H1 (cell line): ENCODE measurements around the gene NCAM1. TPM values are rescaled to one million over a fixed set of nuclear protein-coding genes. Genes with fewer than 3 reads are reported as not detected.

Experiments
- CTCF ChIA-PET: fragments of 300-600 bp; sonication (Branson Sonifier 250); formaldehyde crosslinking; loops from one replicate; lab custom pipeline; 2021; ENCODE audit not compliant: partially characterized antibody; lab: Charles Lee
- POLR2A ChIA-PET: fragments of 300-600 bp; sonication (Branson Sonifier 250); formaldehyde crosslinking; loops from one replicate; lab custom pipeline; 2021; ENCODE audit warnings: inconsistent platforms; ENCODE audit not compliant: partially characterized antibody; lab: Charles Lee
- DNase-seq, 2 experiments: peaks; one replicate each; pipeline versions ENCODE4 v3.0.0 to v3.0.0-alpha.2; 2010 to 2022; ENCODE audit warnings: low spot score in 2 of 2, low read depth in 1 of 2, mixed read lengths in 1 of 2
- FAIRE-seq: peaks from 2 replicates; lab custom pipeline; 2011; peaks lifted over from hg19 to GRCh38; lab: Jason Lieb, UNC
- H2AFZ ChIP-seq: 2 replicates; pipeline ENCODE4 v1.8.1; 2012; ENCODE audit warnings: low read length, inconsistent platforms
- H2AK5ac ChIP-seq: 2 replicates; pipeline ENCODE4 v1.6.1; 2013; ENCODE audit warnings: low read depth, low read length
- H2BK120ac ChIP-seq: replicated peaks from 2 replicates; pipeline ENCODE3; 2013; ENCODE audit warnings: low read depth, low read length, inconsistent platforms
- H2BK12ac ChIP-seq: 2 replicates; pipeline ENCODE4 v1.6.1; 2013; ENCODE audit warnings: low read depth, low read length
- H2BK15ac ChIP-seq: 2 replicates; pipeline ENCODE4 v1.6.1; 2013; ENCODE audit warnings: low read length
- H2BK20ac ChIP-seq: 2 replicates; pipeline ENCODE4 v1.6.1; 2013; ENCODE audit warnings: low read length
- H2BK5ac ChIP-seq: 2 replicates; pipeline ENCODE4 v1.6.1; 2013; ENCODE audit warnings: low read depth, low read length
- H3K14ac ChIP-seq: 2 replicates; pipeline ENCODE4 v1.6.1; 2013; ENCODE audit warnings: inconsistent platforms; ENCODE audit not compliant: insufficient read length
- H3K18ac ChIP-seq: 2 replicates; pipeline ENCODE4 v1.6.1; 2013; ENCODE audit warnings: low read length; ENCODE audit errors: extremely low read depth
- H3K23ac ChIP-seq: 2 replicates; pipeline ENCODE4 v1.6.1; 2013; ENCODE audit warnings: inconsistent platforms; ENCODE audit not compliant: insufficient read length
- H3K23me2 ChIP-seq: 2 replicates; pipeline ENCODE4 v1.6.1; 2013; ENCODE audit warnings: low read depth, low read length
- H3K27ac ChIP-seq: 2 replicates; pipeline ENCODE4 v1.6.1; 2011; ENCODE audit warnings: low read depth, low read length, inconsistent platforms
- H3K27me3 ChIP-seq, 4 experiments: replicated peaks in 1 of 4; 1 replicate in 1 of 4; 2 replicates in 3 of 4; pipeline versions ENCODE4 v1.6.1 to v1.8.1; 2011 to 2013; ENCODE audit warnings: low read length in 3 of 4, mild to moderate bottlenecking in 3 of 4, inconsistent platforms in 2 of 4, mixed read lengths in 2 of 4, moderate library complexity in 1 of 4; ENCODE audit not compliant: control insufficient read depth in 3 of 4, insufficient read depth in 3 of 4; ENCODE audit errors: extremely low read depth in 1 of 4
- H3K36me3 ChIP-seq, 4 experiments: 2 replicates each; pipeline versions ENCODE4 v1.6.1 to v1.8.1; 2011 to 2013; ENCODE audit warnings: mild to moderate bottlenecking in 4 of 4, low read length in 3 of 4, moderate library complexity in 2 of 4, control low read depth in 1 of 4, inconsistent platforms in 1 of 4; ENCODE audit not compliant: insufficient read depth in 4 of 4, control insufficient read depth in 2 of 4
- H3K4ac ChIP-seq: replicated peaks from 2 replicates; pipeline ENCODE3; 2013; ENCODE audit warnings: low read length, low read depth, mixed read lengths, inconsistent platforms; ENCODE audit not compliant: insufficient read length
- H3K4me1 ChIP-seq, 4 experiments: replicated peaks in 1 of 4; 1 replicate in 1 of 4; 2 replicates in 3 of 4; pipeline versions ENCODE4 v1.6.1 to v1.8.1; 2011 to 2013; ENCODE audit warnings: low read length in 3 of 4, inconsistent platforms in 2 of 4, mixed read lengths in 1 of 4; ENCODE audit not compliant: insufficient read depth in 4 of 4, control insufficient read depth in 3 of 4
- H3K4me2 ChIP-seq, 2 experiments: 2 replicates each; pipeline versions ENCODE4 v1.6.1 to v1.8.1; 2011 to 2013; ENCODE audit warnings: low read depth in 2 of 2, low read length in 2 of 2, control low read depth in 1 of 2, inconsistent platforms in 1 of 2, mild to moderate bottlenecking in 1 of 2; ENCODE audit not compliant: insufficient read depth in 1 of 2
- H3K4me3 ChIP-seq, 4 experiments: fragments of 200-600, 300-600 bp in 1 of 4; sonication (generic), shearing (Covaris generic), sonication (Bioruptor Twin) in 1 of 4; 2 replicates each; pipeline versions ENCODE4 v1.5.1 to v1.8.1; 2011 to 2016; ENCODE audit warnings: low read length in 4 of 4, low read depth in 3 of 4, control low read depth in 2 of 4, inconsistent platforms in 2 of 4, mild to moderate bottlenecking in 2 of 4, mixed read lengths in 1 of 4, moderate library complexity in 1 of 4; ENCODE audit not compliant: insufficient read depth in 2 of 4; ENCODE audit errors: extremely low read depth in 1 of 4
- H3K56ac ChIP-seq: replicated peaks from 2 replicates; pipeline ENCODE3; 2013; ENCODE audit warnings: low read depth, mild to moderate bottlenecking, mixed read lengths, low read length, inconsistent platforms; ENCODE audit not compliant: insufficient read length
- H3K79me1 ChIP-seq: 2 replicates; pipeline ENCODE4 v1.6.1; 2013; ENCODE audit warnings: low read depth, low read length, control low read depth
- H3K79me2 ChIP-seq, 2 experiments: 2 replicates each; pipeline versions ENCODE4 v1.6.1 to v1.8.1; 2012 to 2013; ENCODE audit warnings: low read length in 2 of 2, mild to moderate bottlenecking in 2 of 2, inconsistent platforms in 1 of 2; ENCODE audit not compliant: insufficient read depth in 2 of 2, control insufficient read depth in 1 of 2
- H3K9ac ChIP-seq, 4 experiments: replicated peaks in 1 of 4; 1 replicate in 1 of 4; 2 replicates in 3 of 4; pipeline versions ENCODE4 v1.6.1 to v1.8.1; 2011 to 2013; ENCODE audit warnings: low read depth in 3 of 4, low read length in 3 of 4, control low read depth in 2 of 4, mild to moderate bottlenecking in 2 of 4, moderate library complexity in 2 of 4, inconsistent platforms in 1 of 4; ENCODE audit errors: extremely low read depth in 1 of 4
- H3K9me3 ChIP-seq, 2 experiments: 2 replicates each; pipeline versions ENCODE4 v1.6.1 to v1.8.1; 2012 to 2013; ENCODE audit warnings: mild to moderate bottlenecking in 2 of 2, moderate library complexity in 2 of 2, control low read depth in 1 of 2, inconsistent platforms in 1 of 2, low read depth in 1 of 2, low read length in 1 of 2, mixed read lengths in 1 of 2; ENCODE audit not compliant: insufficient read depth in 2 of 2
- H4K20me1 ChIP-seq, 2 experiments: replicated peaks in 1 of 2; 2 replicates each; pipeline versions ENCODE3 to v1.8.1; 2011 to 2013; ENCODE audit warnings: inconsistent platforms in 2 of 2, low read length in 2 of 2, mild to moderate bottlenecking in 1 of 2; ENCODE audit not compliant: insufficient read depth in 2 of 2, control insufficient read depth in 1 of 2
- H4K5ac ChIP-seq: 2 replicates; pipeline ENCODE4 v1.6.1; 2013; ENCODE audit warnings: low read length, low read depth, mixed read lengths, inconsistent platforms; ENCODE audit not compliant: insufficient read length
- H4K8ac ChIP-seq: 2 replicates; pipeline ENCODE4 v1.8.0; 2013; ENCODE audit warnings: mild to moderate bottlenecking, moderate library complexity, low read length, inconsistent platforms; ENCODE audit not compliant: insufficient read depth; ENCODE audit errors: extremely low read depth
- H4K91ac ChIP-seq: replicated peaks from 2 replicates; pipeline ENCODE3; 2013; ENCODE audit warnings: low read length, mixed read lengths, inconsistent platforms; ENCODE audit not compliant: insufficient read length
- ATF3 ChIP-seq: IDR thresholded peaks from 2 replicates; pipeline ENCODE4 v1.6.1; 2011; ENCODE audit warnings: low read depth, mild to moderate bottlenecking, low read length; ENCODE audit not compliant: insufficient read depth
- CBX8 ChIP-seq: fragments of 300-800, 300-1000 bp; sonication (generic); IDR thresholded peaks from 2 replicates; pipeline ENCODE4 v1.7.1; 2016; ENCODE audit warnings: low read depth, low read length, borderline replicate concordance
- HDAC2 ChIP-seq, 2 experiments: fragments of 300-600 bp in 1 of 2; sonication (generic) in 1 of 2; IDR thresholded peaks; 2 replicates each; pipeline ENCODE4 v1.6.1; 2011 to 2012; ENCODE audit warnings: low read depth in 2 of 2, low read length in 2 of 2, mild to moderate bottlenecking in 2 of 2, moderate library complexity in 2 of 2, borderline replicate concordance in 1 of 2, inconsistent platforms in 1 of 2
- MAX ChIP-seq: IDR thresholded peaks from 2 replicates; pipeline ENCODE4 v1.6.1; 2012; ENCODE audit warnings: inconsistent platforms
- NRF1 ChIP-seq: IDR thresholded peaks from 2 replicates; pipeline ENCODE4 v1.6.1; 2011; ENCODE audit warnings: mild to moderate bottlenecking, low read depth, low read length, improper control_type of control experiment
- RAD21 ChIP-seq, 2 experiments: IDR thresholded peaks in 1 of 2; conservative IDR thresholded peaks in 1 of 2; 2 replicates each; pipeline ENCODE4 v1.6.1; 2011; ENCODE audit warnings: low read depth in 2 of 2, low read length in 2 of 2, improper control_type of control experiment in 1 of 2, inconsistent platforms in 1 of 2, mild to moderate bottlenecking in 1 of 2, moderate library complexity in 1 of 2
- SIX5 ChIP-seq: IDR thresholded peaks from 2 replicates; pipeline ENCODE4 v1.6.1; 2011; ENCODE audit warnings: mild to moderate bottlenecking, low read depth, low read length
- TAF7 ChIP-seq: optimal IDR thresholded peaks from 2 replicates; pipeline ENCODE3; 2011; ENCODE audit warnings: low read depth, mild to moderate bottlenecking, inconsistent platforms, low read length, moderate library complexity, borderline replicate concordance
- TBP ChIP-seq: IDR thresholded peaks from 2 replicates; pipeline ENCODE4 v1.6.1; 2011; ENCODE audit warnings: low read depth, low read length, improper control_type of control experiment
- TEAD4 ChIP-seq: IDR thresholded peaks from 2 replicates; pipeline ENCODE4 v1.6.1; 2012; ENCODE audit warnings: low read depth, low read length, inconsistent platforms, mixed read lengths
- YY1 ChIP-seq: IDR thresholded peaks from 2 replicates; pipeline ENCODE4 v1.6.1; 2011; ENCODE audit warnings: low read depth, mild to moderate bottlenecking, low read length
- WGBS, 2 experiments: shearing (Covaris generic) in 1 of 2; methylation state at CpG; one replicate each; pipeline versions ENCODE4 v1.1.6 to v1.1.7; 2013 to 2015; ENCODE audit warnings: low lambda C conversion rate in 2 of 2, mixed read lengths in 2 of 2, inconsistent platforms in 1 of 2, low coverage in 1 of 2, missing lambda C conversion rate in 1 of 2; ENCODE audit not compliant: insufficient replicate concordance in 2 of 2, insufficient coverage in 1 of 2, insufficient read length in 1 of 2; ENCODE audit errors: extremely low coverage in 1 of 2, missing lambda C conversion rate in 1 of 2; 5-methylcytosine and 5-hydroxymethylcytosine counted together
- polyA plus RNA-seq, 7 experiments: library from polyadenylated mRNA; depleted of rRNA in 3 of 7; stranded (reverse) in 5 of 7; unstranded in 2 of 7; fragments of >200 nt in 5 of 7; fragments of 200-250 nt in 2 of 7; gene quantifications; 1 replicate in 5 of 7; 2 replicates in 1 of 7; 4 replicates in 1 of 7; pipeline versions ENCODE4 v1.2.1 to v1.2.3, GENCODE V29; 2011 to 2013; ENCODE audit warnings: missing spikeins in 2 of 7, mixed read lengths in 2 of 7
- total RNA-seq: library from RNA; stranded (reverse); fragmentation: NEBNext Ultra II Directional; extraction: Animal tissue kit (Norgen Biotek cat#: 25700); gene quantifications from 2 replicates; pipeline ENCODE4 v1.2.1, GENCODE V29; 2021

The NCAM1 gene
- total and polyA plus RNA-seq, 2 of the 8 experiments (the other 6 are each of a cell fraction or from before 2014, with no cell fraction given), result 3.1 to 4.3 TPM

DNA sequence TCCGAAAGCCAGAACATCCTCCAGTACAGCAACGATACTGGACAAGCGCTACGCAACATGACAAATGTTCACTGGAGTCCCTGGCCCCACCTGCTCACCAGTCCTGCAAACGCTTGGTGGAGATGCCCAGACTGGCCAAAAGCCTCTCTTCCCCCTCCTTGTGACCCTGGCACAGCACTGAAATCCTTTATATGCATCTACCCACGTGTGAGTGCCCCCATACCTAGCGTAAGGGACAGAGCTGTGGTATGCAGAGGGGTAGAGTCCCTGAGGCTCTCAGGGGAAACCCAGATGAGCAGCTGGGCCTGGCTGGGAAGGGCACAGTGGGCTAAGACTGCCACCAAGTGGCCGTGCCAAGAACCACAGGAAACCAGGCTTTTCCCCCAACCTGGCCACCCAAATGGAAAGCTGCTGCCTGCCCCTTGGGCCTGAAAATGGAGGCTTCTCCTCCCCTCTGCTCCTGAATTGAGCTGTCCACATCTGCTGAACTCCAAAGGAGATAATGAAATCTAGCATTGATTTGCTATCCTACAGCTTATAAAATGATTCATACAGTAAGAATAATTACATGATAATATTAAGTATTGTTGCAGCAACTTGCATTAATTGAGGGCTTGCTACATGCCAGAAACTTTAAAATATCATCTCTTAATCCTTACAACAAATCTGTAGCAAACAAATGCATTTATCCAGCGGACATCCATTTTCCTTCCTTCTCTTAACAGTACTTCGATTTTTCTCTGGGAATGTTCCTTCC is 328.4 kb downstream of the NCAM1 start:
- H3K9ac ChIP-seq, result no peak overlapping the region
- peak; percentile 72 for FAIRE-seq
- no peak for TF ChIP-seq HDAC2 (IDR thresholded peaks at IDR 0.05; ENCODE audit: borderline replicate concordance in 1 of 2, low read depth in 2 of 2, low read length in 2 of 2)
- TF ChIP-seq YY1, result peak; percentile 74
- no peak for TF ChIP-seq SIX5
- no peak for TF ChIP-seq TBP
- peak; percentile 99 for TF ChIP-seq RAD21 (IDR thresholded peaks at IDR 0.05 in 1 of 2, conservative IDR thresholded peaks at IDR 0.05 in 1 of 2; ENCODE audit: low read depth in 2 of 2, low read length in 2 of 2)
- no peak for TF ChIP-seq TAF7
- peak; percentile 65 for TF ChIP-seq TEAD4
- no peak for TF ChIP-seq CBX8
- TF ChIP-seq MAX, result peak; percentile 49; the same call in 1 of the 2 replicates
- TF ChIP-seq ATF3, result no peak
- TF ChIP-seq NRF1, result peak; percentile 4; the same call in 1 of the 2 replicates

More for the DNA sequence above, 328.4 kb downstream of the NCAM1 start:
- POLR2A ChIA-PET, result no interaction called here
- Histone ChIP-seq H3K4me1 (peaks cover 0 to 7% (median 0%) of the 10 kb centered on the region in 4 experiments; a peak in 1 of 7 replicates), H3K4ac (no peak overlapping the region), H3K36me3 (no peaks in the 10 kb centered on the region), H3K23me2 (no peaks in the 10 kb centered on the region), H4K5ac (no peak overlapping the region), H3K79me1 (no peaks in the 10 kb centered on the region), H2BK20ac (no peak overlapping the region), H3K27ac (no peak overlapping the region), H3K9me3 (no peaks in the 10 kb centered on the region), H3K4me2 (no peak overlapping the region), H3K27me3 (no peaks in the 10 kb centered on the region; a peak in 1 of 7 replicates), H2BK15ac (no peak overlapping the region), H2AK5ac (no peak overlapping the region), H3K18ac (no peak overlapping the region), H3K4me3 (no peak overlapping the region), H2AFZ (0 out of 2 replicates have a peak overlapping the region, but pooled peaks have one; percentile 52), H3K56ac (no peak overlapping the region), H2BK120ac (no peak overlapping the region), H4K8ac (no peak overlapping the region), H3K14ac (no peak overlapping the region), H4K20me1 (no peaks in the 10 kb centered on the region), H3K23ac (no peak overlapping the region), H3K79me2 (no peaks in the 10 kb centered on the region), H4K91ac (no peak overlapping the region), H2BK5ac (no peak overlapping the region), H2BK12ac (peak overlapping the region; percentile 72; the same call in 1 of the 2 replicates)
- DNase-seq, result peak; percentile 36 to 86
- WGBS, 2 experiments, result 66% methylated on average over 10 of the region's 10 CpGs; no CpG with 5 or more reads in 1 of the 2 experiments
- CTCF ChIA-PET, result interaction anchor here (0.6 to 4.0 kb wide), 80 partner anchors 8 to 1070 kb away, joined by 3 to 31 read pairs (median 4); partner anchors contain the start of gene PTS
